HL-60 (cell line): Measurements from ENCODE around the gene ANAPC13.

Experiments
- DNase-seq, 2 experiments: peaks; one replicate each; pipeline ENCODE4 v3.0.0-alpha.2; 2010 to 2020; ENCODE audit warnings: low read depth in 1 of 2, low spot score in 1 of 2
- H3K27ac ChIP-seq: fragments of 250-450 bp; sonication (Bioruptor Pico); replicated peaks from 2 replicates; pipeline ENCODE4 v1.5.1; 2020; ENCODE audit warnings: mild to moderate bottlenecking, moderate library complexity
- H3K27me3 ChIP-seq: fragments of 250-450 bp; sonication (Bioruptor Pico); 2 replicates; pipeline ENCODE4 v1.5.1; 2021; ENCODE audit warnings: mild to moderate bottlenecking, moderate library complexity; ENCODE audit not compliant: insufficient read depth, poor library complexity, severe bottlenecking
- H3K4me3 ChIP-seq: replicated peaks from 2 replicates; pipeline ENCODE4 v1.5.1; 2011; ENCODE audit warnings: mild to moderate bottlenecking, control low read depth, low read length; ENCODE audit not compliant: insufficient read depth
- GABPA ChIP-seq: IDR thresholded peaks from 2 replicates; pipeline ENCODE4 v1.6.1; 2012; ENCODE audit warnings: low read depth
- POLR2AphosphoS5 ChIP-seq: IDR thresholded peaks from 2 replicates; pipeline ENCODE4 v1.6.1; 2012; ENCODE audit warnings: low read depth
- SPI1 ChIP-seq: IDR thresholded peaks from 2 replicates; pipeline ENCODE4 v1.6.1; 2012; ENCODE audit warnings: low read depth, mild to moderate bottlenecking, borderline replicate concordance
- TF ChIP-seq, protein P1 (sequence below): IDR thresholded peaks from 2 replicates; pipeline ENCODE4 v1.6.1; 2012; ENCODE audit warnings: low read depth; ENCODE audit not compliant: insufficient replicate concordance
- TF ChIP-seq, protein P2 (sequence below): IDR thresholded peaks from one replicate; pipeline ENCODE4 v1.5.1; 2011; ENCODE audit warnings: low read length, control low read depth, inconsistent platforms; ENCODE audit not compliant: insufficient read depth

ANAPC13 gene

DNA sequence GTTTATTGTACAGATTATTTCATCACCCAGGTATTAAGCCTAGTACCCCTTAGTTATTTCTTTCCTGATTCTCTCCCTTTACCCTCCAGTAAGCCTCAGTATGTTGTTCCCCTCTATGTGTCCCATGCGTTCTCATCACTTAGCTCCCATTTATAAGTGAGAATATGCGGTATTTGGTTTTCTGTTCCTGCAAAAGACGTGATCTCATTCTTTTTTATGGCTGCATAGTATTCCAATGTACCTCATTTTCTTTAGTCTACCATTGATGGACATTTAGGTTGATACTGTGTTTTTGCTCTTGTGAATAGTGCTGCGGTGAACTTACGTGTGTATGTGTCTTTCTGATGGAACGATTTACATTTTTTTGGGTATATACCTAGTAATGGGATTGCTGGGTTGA lies 36.8 kb upstream of the ANAPC13 start:
- no peak overlapping the region for H3K4me3 ChIP-seq
- no peak for DNase-seq
- no peaks in the 10 kb centered on the region for H3K27me3 ChIP-seq
- TF ChIP-seq, protein P1, sequence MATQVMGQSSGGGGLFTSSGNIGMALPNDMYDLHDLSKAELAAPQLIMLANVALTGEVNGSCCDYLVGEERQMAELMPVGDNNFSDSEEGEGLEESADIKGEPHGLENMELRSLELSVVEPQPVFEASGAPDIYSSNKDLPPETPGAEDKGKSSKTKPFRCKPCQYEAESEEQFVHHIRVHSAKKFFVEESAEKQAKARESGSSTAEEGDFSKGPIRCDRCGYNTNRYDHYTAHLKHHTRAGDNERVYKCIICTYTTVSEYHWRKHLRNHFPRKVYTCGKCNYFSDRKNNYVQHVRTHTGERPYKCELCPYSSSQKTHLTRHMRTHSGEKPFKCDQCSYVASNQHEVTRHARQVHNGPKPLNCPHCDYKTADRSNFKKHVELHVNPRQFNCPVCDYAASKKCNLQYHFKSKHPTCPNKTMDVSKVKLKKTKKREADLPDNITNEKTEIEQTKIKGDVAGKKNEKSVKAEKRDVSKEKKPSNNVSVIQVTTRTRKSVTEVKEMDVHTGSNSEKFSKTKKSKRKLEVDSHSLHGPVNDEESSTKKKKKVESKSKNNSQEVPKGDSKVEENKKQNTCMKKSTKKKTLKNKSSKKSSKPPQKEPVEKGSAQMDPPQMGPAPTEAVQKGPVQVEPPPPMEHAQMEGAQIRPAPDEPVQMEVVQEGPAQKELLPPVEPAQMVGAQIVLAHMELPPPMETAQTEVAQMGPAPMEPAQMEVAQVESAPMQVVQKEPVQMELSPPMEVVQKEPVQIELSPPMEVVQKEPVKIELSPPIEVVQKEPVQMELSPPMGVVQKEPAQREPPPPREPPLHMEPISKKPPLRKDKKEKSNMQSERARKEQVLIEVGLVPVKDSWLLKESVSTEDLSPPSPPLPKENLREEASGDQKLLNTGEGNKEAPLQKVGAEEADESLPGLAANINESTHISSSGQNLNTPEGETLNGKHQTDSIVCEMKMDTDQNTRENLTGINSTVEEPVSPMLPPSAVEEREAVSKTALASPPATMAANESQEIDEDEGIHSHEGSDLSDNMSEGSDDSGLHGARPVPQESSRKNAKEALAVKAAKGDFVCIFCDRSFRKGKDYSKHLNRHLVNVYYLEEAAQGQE: no peak
- TF ChIP-seq, protein P2, sequence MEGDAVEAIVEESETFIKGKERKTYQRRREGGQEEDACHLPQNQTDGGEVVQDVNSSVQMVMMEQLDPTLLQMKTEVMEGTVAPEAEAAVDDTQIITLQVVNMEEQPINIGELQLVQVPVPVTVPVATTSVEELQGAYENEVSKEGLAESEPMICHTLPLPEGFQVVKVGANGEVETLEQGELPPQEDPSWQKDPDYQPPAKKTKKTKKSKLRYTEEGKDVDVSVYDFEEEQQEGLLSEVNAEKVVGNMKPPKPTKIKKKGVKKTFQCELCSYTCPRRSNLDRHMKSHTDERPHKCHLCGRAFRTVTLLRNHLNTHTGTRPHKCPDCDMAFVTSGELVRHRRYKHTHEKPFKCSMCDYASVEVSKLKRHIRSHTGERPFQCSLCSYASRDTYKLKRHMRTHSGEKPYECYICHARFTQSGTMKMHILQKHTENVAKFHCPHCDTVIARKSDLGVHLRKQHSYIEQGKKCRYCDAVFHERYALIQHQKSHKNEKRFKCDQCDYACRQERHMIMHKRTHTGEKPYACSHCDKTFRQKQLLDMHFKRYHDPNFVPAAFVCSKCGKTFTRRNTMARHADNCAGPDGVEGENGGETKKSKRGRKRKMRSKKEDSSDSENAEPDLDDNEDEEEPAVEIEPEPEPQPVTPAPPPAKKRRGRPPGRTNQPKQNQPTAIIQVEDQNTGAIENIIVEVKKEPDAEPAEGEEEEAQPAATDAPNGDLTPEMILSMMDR: no peak
- TF ChIP-seq SPI1 (no peak), POLR2AphosphoS5 (no peak), GABPA (no peak)
- no peak overlapping the region for H3K27ac ChIP-seq

DNA sequence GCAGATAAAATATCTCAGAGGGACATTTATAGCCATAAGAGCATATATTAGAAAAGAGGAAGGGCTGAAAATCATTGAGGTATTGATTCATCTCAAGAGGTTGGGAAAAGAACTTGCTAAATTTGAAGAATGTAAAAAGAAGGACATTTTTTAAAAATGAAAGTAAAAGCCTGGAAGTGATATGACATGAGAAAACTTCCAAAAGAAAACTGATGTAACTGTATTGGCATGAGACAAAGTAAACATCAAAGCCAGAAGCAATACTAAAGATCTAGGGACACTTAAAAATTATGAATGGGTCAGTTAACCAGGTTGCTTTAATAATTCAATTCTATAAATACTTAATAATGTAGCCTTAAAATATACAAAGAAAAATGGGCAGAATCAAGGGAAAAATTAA lies 32.0 kb upstream of the ANAPC13 start:
- no peak for DNase-seq
- Histone ChIP-seq H3K27me3 (no peaks in the 10 kb centered on the region), H3K4me3 (no peak overlapping the region), H3K27ac (no peak overlapping the region)
- TF ChIP-seq SPI1: peak; percentile 36; the same call in 1 of the 2 replicates
- no peak for TF ChIP-seq POLR2AphosphoS5
- no peak for TF ChIP-seq GABPA

DNA sequence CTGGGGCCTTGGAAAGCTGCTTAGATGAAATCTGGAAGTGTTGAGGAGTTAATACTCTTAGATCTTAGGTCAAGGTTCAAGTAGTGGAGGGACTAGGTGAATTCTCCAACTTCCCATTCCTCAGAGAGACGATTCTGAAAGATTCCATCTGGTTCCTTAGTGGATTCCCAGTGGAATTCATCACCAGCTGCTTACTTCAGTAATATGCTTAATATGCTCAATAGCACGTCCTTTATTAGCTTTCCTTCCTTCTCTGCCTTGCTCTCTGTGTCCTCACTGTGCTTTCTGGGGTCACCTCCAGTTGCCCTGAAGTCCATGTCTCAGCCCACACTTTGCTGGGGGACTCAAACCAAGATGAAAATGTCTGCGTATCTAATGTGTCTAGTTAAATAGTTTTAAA lies 31.1 kb upstream of the ANAPC13 start:
- Histone ChIP-seq H3K27me3 (no peaks in the 10 kb centered on the region), H3K27ac (no peak overlapping the region), H3K4me3 (no peak overlapping the region)
- no peak for DNase-seq
- TF ChIP-seq GABPA (no peak), SPI1 (no peak)
- TF ChIP-seq, protein P1: no peak
- TF ChIP-seq, protein P2: no peak

DNA sequence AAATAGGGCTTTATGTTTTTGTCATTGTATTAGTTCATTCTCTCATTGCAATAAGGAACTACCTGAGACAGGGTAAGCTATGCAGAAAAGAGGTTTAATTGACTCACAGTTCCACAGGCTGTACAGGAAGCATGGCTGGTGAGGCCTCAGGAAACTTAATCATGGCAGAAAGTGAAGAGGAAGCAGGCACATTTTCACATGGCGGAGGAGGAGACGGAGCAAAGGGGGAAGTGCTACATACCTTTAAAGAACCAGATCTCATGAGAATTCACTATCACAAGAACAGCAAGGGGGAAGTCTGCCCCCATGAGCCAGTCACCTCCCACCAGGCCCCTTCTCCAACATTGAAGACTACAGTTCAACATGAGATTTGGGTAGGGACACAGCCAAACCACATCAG lies 25.7 kb upstream of the ANAPC13 start:
- no peak overlapping the region for H3K4me3 ChIP-seq
- peak; percentile 67 to 78 for DNase-seq
- no peaks in the 10 kb centered on the region for H3K27me3 ChIP-seq
- TF ChIP-seq, protein P1: no peak
- TF ChIP-seq, protein P2: no peak
- TF ChIP-seq GABPA (no peak), SPI1 (peak; percentile 77; the same call in 1 of the 2 replicates), POLR2AphosphoS5 (peak; percentile 37; the same call in 1 of the 2 replicates)
- H3K27ac ChIP-seq: no peak overlapping the region
